Measurements from ENCODE around the gene CORO1A.
A peak's percentile ranks its signal among the peaks of the same experiment; 100 is the strongest.
"Not testable (repeated sequence)": the region's sequence is repeated elsewhere in the genome, so short reads cannot be mapped to it uniquely, and the experiment has no call there.

CORO1A gene

DNA sequence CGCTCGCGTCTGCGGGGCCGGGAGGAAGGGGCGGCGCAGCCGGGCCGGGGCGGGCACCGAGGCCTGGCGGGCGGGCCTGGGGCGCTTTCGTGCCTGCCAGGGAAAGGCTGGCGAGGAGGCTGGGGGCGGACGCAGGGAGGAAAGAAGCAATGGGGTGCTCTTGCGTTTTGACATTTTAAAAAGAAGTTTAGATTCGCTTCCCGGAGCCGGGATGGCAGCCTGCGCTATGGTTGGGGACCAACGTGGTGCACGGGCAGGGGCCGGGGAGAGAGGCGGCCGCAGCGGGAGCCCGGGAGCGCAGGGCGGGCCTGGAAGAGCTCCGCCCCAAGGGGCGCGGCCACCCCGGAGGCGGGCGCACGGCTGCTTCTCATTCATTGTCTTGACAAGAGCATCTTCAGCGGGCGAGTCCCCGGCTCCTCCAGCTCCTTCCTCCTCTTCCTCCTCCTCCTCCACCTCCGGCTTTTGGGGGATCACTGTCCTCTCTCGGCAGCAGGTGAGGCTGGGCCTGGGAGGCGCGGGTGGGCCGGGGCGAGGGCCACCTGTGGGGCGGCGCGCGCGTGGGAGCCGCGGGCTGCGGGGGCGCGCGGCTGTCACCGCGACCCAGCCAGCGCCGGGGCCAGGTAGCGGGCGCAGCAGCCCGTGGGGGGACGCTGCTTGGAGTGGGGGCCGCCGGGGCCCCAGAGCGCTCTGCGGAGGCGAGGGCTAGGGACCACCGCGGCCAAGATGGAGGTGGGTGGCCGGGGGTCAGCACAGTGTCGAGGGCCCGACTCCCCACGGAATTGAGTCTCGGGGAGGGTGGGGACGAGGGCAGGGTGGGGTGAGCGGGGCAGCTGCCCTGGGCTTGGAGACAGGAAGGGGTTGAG, at the start of gene CORO1A:
TSS of gene CORO1A (plus strand) at position 370 of the 863 bp plus-strand sequence. CDS start 1,608 bp downstream, outside the sequence.
- DNase-seq, result peak; percentile 87

DNA sequence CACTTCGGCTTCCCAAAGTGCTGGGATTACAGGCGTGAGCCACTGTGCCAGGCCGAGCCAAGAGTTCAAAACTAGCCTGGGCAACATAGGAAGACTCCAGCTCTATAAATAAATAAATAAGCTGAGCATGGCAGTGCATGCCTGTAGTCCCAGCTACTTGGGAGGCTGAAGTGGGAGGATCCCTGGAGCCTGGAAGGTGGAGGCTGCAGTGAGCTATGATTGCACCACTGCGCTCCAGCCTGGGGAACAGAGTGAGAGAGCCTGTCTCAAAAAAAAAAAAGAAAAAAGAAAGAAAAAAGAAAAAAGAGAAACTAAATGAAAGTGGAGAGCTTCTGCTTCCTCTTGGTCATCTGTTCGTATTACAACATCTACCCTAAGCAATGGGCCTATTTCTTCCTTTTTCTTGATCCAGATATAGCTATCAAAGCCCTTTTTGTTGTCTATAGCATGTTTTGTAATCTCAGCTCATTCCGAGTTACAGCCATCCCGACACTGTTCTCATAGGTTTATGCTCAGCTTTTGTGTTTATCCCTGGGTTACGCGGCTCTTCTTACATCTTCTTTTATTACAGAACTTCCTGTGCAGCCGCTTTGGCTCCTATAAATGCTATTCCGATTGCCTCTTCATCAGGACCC, 46.3 kb upstream of the CORO1A start:
- no peak for DNase-seq

DNA sequence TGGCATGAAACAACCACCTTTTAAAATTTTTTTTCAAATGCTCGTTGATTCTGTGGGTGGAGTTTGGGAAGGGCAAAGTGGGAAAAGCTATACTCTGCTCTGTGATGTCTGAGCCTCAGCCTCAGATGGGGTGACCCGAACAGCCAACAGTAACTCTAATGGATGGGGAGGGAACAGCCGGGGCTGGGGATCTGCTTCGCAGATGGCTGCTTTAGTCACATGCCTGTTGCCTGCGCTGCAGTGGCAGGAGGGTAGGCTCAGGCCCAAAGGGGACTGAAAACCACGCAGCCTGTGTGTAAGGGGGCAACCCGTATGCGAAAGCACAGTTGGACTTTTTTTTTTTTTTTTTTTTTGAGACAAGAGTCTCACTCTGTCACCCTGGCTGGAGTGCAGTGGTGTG, 45.5 kb upstream of the CORO1A start:
- no peak for DNase-seq

DNA sequence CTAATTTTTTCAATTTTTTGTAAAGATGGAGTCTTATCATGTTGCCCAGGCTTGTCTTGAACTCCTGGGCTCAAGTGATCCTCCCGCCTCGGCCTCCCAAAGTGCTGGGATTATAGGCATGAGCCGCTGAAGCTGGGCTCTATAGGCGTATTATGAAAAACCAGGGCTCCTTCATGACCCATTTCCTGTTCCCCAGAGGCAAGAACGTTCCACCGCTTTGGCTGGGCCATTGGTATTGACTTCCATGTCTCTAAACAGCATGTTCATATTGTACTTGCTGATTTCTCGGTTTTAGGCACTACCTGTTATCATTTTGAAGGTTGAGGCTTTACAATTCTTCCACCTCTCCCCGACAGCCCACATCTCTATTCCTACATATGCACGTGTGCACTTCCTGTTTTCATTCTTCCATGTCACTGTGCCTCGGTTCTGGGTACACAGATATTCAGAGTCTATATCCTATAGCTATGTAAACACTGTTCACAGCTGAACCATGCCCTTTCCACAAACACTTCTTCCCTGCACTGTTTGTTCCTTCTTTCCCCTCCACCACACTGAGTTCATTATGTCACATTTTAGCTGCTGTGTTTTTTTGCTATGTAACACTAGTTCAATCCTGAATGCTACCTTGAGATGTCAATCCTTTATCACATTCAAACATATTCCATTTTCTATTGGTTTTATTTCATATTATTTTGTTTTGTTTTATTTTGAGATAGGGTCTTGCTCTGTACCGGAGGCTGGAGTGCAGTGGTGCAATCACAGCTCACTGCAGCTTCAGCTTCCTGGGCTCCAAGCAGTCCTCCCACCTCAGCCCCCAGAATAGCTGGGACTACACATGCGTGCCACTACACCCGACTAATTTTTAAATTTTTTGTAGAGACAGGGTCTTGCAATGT, 43.6 kb upstream of the CORO1A start:
- no peak for DNase-seq

DNA sequence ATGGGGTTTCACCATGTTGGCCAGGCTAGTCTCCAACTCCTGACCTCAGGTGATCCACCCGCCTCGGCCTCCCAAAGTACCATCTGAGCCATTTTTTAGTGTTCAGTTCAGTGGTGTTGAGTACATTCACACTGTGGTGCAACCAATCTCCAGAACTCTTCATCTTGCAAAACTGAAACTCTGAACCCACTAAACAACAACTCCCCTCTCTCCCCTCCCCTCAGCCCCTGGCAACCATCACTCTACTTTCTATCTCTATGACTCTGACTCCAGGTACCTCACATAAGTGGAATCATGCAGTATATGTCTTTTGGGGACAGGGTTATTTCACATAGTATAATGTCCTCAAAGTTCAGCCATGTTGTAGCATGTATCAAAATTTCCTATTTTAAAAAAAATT, 41.7 kb upstream of the CORO1A start:
- DNase-seq, result no peak

DNA sequence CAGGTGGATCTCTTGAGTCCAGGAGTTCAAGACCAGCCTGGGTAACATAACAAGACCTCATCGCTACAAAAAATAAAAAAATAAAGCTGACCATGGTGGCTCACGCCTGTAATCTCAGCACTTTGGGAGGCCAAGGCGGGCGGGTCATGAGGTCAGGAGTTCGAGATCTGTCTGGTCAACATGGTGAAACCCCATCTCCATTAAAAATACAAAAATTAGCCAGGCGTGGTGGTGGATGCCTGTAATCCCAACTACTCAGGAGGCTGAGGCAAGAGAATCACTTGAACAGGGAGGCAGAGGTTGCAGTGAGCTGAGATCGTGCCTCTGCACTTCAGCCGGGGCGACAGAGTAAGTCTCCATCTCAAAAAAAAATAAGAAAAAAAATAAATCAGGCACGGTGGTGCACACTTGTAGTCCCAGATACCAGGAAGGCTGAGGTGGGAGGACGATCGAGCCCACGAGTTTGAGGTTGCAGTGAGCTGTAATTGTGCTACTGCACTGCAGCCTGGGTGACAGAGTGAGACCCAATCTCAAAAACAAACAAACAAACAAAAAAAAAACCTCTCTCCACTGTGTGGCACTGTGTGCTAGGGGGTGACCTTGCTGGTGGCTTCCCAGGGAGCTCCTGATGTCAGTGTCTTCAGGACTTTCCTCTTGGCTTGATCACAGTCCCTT, 40.6 kb upstream of the CORO1A start:
- no peak for DNase-seq

DNA sequence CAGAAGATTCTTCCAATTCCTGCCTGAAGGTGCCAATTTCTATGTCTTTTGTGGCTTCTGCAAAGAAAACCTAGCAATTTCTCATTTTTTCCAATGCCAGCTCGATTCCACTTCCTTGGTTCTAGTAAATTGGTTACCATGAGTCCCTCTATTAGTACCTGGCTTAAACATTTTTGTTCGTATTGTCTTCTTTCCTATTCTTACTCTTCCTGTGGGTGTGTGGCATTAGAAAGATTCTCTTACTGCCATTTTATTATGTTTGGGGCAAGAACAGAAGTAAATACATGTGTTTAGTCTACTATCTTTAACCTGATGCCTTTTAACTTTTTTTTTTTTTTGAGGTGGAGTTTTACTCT, 40.1 kb upstream of the CORO1A start:
- no peak for DNase-seq

DNA sequence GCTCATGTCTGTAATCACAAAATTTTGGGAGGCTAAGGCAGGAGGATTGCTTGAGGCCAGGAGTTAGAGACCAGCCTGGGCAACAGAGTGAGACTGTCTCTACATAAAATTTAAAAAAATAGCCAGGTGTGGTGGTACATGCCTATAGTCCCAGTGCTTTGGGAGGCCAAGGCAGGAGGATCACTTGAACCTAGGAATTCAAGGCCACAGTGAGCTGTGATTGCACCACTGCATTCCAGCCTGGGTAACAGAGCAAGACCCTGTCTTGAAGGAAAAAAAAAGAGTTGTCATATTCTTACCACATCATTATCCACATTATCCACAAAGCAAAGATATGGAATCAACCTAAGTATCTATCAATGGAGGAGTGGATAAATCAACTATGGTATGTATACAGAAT, 39.4 kb upstream of the CORO1A start:
- DNase-seq, result no peak

DNA sequence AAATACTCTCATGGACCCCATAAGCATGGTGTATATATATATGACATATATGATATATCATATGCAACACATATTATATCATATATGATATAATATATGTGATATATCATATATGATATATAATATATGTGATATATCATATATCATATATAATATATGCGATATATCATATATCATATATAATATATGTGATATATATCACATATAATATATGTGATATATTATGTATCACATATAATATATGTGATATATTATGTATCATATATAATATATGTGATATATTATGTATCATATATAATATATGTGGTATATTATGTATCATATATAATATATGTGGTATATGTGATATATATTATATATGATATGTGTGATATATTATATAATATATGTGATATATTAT, 38.5 kb upstream of the CORO1A start:
- DNase-seq, result no peak

DNA sequence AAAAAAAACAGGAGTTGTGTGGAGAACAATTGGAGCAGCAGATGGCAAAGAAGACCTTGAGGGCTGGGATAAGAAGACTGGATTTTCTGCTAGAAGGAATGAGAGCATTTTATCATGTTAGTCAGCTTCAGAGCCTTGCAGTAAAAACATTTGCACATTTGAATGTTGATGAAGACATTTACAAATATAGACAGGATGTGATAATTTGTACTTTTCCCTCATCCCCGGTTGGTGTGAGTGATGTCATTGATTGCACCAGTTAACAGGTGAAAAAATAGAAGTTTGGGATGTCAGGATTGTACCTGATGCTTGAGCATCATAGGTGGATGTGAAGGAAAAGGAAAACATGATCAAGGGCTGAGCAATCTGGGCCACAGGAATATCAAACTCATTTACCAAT, 37.7 kb upstream of the CORO1A start:
- DNase-seq, result no peak

DNA sequence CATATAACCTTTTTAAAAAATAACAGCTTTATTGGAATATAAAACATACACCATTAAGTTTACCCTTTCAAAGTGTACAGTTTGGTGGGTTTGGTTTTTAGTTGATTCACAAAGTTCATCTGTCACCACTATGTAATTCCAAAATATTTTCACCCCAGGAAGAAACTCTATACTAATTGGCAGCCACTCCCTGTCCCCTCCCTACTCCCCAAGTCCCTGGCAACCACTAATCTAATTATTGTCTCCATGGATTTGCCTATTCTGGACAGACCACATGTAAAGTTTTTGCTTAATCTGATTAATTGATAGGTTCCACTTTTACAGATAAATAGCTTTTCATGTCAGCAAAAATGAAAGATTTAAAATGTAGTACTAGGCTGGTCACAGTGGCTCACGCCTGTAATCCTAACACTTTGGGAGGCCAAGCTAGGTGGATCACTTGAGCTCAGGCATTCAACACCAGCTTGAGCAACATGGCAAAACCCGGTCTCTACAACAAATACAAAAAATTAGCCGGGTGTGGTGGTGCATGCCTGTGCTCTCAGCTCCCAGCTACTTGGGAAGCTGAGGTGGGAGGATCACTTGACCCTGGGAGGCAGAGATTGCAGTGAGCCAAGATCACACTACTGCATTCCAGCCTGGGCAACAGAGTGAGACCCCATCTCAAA, 35.4 kb upstream of the CORO1A start:
- DNase-seq, result no peak

DNA sequence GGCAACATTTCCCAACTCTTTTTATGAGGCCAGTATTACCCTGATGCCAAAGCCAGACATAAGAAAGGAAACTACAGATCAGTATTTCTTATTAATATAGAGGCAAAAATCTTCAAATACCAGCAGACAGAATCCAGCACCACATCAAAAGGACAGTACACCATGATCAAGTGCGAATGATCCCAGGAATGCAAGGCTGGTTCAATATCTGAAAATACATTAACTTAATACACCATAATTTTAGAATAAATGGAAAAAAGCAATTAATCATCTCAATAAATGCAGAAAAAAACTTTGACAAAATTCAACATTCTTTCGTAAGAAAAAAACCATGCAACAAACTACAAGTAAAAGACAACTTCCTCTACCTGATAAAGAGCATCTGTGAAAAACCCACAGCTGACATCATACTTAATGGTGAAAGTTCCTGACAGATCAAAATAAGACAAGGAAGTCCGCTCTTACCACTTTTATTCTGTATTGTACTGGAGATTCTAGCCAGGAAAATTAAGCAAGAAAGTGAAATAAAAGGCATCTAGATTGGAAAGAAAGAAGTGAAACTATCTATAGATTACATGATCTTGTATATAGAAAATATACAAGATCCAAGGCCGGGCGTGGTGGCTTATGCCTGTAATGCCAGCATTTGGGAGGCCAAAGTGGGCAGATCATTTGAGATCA, 34.0 kb upstream of the CORO1A start:
- DNase-seq, result no peak

DNA sequence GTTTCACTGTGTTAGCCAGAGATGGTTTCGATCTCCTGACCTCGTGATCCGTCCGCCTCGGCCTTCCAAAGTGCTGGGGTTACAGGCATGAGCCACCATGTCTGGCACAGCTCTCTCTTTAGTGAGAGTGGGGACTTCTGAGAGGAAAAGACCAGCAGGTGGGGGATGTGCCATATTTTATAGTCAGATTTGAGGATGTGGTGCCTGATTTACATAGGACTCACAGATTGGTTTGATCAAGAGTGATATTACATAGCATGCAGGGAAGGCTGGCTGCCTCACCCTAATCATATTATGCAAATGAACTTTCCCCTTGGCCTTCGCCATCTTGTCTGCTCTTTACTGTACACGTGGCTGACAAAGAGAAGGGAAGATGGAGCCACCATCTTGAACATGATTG, 32.3 kb upstream of the CORO1A start:
- DNase-seq, result no peak

DNA sequence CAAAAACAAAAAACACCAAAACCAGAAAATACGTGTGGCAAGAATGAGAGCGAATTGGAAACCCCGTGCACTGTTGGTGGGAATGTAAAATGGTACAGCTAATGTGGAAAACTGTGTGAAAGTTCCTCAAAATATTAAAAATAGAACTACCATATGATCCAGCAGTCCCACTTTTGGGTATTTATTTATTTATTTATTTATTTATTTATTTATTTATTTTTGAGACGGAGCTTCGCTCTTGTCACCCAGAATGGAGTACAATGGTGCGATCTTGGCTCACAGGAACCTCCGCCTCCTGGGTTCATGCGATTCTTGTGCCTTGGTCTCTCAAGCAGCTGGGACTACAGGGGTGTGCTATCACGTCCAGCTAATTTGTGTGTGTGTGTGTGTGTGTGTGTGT, 30.9 kb upstream of the CORO1A start:
- DNase-seq, result no peak

DNA sequence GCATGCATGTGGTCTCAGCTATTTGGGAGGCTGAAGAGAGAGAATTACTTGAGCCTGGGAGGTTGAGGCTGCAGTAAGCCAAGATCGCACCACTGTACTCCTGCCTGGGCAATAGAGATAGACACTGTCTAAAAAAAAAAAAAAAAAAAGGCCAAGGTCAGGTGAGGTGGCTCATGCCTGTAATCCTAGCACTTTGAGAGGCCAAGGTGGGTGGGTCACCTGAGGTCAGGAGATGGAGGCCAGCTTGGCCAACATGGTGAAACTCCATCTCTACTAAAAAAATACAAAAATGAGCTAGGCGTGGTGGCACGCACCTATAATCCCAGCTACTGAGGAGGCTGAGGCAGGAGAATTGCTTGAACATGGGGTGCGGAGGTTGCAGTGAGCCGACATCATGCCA, 28.2 kb upstream of the CORO1A start:
- DNase-seq, result no peak

DNA sequence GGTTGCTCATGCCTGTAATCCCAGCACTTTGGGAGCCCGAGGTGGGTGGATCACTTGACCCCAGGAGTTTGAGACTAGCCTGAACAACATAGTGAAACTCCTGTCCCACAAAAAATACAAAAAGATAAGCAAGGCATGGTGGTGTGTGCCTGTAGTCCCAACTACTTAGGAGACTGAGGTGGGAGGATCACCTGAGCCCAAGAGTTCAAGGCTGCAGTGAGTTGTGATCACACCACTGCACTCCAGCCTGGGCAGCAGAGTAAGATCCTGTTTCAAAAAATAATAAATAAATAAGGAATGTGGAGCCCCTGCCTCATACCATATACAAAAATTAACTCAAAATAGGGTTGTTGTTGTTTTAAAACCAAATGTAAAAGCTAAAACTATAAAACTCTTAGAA, 26.2 kb upstream of the CORO1A start:
- no peak for DNase-seq

DNA sequence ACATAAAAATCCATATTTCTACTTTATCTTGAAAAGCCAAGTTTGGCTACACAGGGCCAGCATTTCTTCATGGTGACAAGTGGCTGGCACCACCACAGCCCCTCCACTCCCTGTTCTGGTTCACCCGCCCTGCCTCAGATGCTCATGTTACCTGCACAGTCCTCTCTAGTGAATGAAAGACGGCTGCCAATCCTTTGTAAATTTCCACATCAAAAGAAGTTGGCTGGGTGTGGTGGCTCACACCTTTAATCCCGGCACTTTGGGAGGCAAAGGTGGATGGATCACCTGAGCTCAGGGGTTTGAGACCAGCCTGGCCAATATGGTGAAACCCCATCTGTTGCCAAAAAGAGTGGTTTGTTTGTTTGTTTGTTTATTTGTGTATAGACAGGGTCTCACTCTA, 19.9 kb upstream of the CORO1A start:
- no peak for DNase-seq

DNA sequence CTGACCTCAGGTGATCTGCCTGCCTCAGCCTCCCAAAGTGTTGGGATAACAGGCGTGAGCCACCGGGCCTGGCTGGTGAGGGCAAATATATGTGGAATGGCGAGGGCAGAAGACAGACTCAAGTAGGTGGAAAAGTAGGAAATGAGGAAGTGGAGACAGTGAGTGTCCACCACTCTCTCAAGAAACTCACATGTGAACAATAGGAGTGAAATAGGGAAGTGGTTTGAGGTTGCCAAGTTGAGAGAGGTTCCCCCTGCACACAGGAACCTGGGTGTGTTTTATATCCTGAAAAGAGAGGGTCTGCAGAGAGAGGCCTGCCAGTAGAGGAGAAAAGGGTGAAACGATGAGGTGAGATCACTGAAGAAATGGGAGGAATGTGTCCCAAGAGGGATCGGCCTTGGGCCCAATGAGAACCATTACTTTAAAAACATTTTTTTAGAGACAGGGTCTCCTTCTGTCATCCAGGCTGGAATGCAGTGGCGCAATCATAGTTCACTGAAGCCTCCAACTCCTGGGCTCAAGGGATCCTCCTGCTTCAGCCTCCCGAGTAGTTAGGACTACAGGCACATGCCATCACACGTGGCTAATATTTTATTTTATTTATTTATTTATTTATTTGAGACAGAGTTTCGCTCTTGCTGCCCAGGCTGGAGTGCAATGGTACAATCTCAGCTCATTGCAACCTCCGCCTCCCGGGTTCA, 17.1 kb upstream of the CORO1A start:
- no peak for DNase-seq

DNA sequence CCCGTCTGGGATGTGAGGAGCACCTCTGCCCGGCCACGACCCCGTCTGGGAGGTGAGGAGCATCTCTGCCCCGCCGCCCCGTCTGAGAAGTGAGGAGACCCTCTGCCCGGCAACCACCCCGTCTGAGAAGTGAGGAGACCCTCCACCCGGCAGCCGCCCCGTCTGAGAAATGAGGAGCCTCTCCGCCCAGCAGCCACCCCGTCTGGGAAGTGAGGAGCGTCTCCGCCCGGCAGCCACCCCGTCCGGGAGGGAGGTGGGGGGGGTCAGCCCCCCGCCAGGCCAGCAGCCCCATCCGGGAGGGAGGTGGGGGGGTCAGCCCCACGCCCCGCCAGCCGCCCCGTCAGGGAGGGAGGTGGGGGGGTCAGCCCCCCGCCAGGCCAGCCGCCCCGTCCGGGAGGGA, 14.7 kb upstream of the CORO1A start:
- not testable (repeated sequence) for DNase-seq

DNA sequence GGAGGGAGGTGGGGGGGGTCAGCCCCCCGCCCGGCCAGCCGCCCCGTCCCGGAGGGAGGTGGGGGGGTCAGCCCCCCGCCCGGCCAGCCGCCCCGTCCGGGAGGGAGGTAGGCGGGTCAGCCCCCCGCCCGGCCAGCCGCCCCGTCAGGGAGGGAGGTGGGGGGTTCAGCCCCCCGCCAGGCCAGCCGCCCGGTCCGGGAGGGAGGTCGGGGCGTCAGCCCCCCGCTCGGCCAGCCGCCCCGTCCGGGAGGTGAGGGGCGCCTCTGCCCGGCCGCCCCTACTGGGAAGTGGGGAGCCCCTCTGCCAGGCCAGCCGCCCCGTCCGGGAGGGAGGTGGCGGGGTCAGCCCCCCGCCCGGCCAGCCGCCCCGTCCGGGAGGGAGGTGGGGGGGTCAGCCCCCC, 14.0 kb upstream of the CORO1A start:
- not testable (repeated sequence) for DNase-seq

DNA sequence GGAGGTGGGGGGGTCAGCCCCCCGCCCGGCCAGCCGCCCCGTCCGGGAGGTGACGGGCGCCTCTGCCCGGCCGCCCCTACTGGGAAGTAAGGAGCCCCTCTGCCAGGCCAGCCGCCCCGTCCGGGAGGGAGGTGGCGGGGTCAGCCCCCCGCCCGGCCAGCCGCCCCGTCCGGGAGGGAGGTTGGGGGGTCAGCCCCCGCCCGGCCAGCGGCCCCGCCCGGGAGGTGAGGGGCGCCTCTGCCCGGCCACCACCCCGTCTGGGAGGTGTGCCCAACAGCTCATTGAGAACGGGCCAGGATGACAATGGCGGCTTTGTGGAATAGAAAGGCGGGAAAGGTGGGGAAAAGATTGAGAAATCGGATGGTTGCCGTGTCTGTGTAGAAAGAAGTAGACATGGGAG, 13.3 kb upstream of the CORO1A start:
- DNase-seq, result not testable (repeated sequence)

Data from activated T-cell treated with anti-CD3 and anti-CD28 coated beads, Interleukin-2, amount 50 U/mL, for 1 hour (primary cell).